ENCODE results near the gene CDH13.

DNA sequence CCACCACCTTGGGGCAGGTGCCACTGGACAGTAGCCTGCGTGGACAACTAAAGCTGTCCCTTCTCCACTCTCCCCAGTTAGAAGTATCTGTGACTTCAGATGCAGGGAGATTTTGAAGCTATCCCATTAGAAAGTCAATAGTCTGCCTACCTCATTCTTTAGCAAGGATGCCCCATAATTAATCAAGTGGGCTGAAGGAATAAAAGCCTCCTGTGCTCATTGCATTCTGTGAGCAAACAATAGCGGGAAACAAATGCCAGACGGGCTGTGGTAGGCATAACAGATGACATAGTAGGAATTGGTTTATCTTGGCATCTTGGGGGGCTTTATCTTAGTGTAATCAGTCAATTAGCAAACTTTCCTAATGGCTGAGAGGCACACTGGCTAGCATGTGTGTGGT, 1084.3 kb downstream of the CDH13 start:
- TF ChIP-seq EP300 (IDR thresholded peaks at IDR 0.05; ENCODE audit: borderline replicate concordance in 1 of 2, control insufficient read depth in 1 of 2, low read depth in 2 of 2, low read length in 2 of 2) (no peak), JUND (IDR thresholded peaks at IDR 0.05; ENCODE audit: low read depth, low read length) (no peak), REST (IDR thresholded peaks at IDR 0.05; ENCODE audit: low read depth, low read length) (no peak), PRDM15 (CRISPR knock-in tag; IDR thresholded peaks at IDR 0.05) (no peak), NFIC (IDR thresholded peaks at IDR 0.05; ENCODE audit: low read depth, low read length) (no peak), YY1 (IDR thresholded peaks at IDR 0.05; ENCODE audit: low read depth, low read length) (no peak), CEBPB (IDR thresholded peaks at IDR 0.05; ENCODE audit: borderline replicate concordance in 1 of 2, low read depth in 2 of 2, low read length in 2 of 2) (no peak), ZBTB33 (IDR thresholded peaks at IDR 0.05) (no peak)
- TF ChIP-seq, protein P1, sequence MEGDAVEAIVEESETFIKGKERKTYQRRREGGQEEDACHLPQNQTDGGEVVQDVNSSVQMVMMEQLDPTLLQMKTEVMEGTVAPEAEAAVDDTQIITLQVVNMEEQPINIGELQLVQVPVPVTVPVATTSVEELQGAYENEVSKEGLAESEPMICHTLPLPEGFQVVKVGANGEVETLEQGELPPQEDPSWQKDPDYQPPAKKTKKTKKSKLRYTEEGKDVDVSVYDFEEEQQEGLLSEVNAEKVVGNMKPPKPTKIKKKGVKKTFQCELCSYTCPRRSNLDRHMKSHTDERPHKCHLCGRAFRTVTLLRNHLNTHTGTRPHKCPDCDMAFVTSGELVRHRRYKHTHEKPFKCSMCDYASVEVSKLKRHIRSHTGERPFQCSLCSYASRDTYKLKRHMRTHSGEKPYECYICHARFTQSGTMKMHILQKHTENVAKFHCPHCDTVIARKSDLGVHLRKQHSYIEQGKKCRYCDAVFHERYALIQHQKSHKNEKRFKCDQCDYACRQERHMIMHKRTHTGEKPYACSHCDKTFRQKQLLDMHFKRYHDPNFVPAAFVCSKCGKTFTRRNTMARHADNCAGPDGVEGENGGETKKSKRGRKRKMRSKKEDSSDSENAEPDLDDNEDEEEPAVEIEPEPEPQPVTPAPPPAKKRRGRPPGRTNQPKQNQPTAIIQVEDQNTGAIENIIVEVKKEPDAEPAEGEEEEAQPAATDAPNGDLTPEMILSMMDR (IDR thresholded peaks at IDR 0.05 in 2 of 3, conservative IDR thresholded peaks at IDR 0.05 in 1 of 3; ENCODE audit: control insufficient read depth in 2 of 3, extremely low read depth in 1 of 3, insufficient read depth in 1 of 3, low read depth in 3 of 3, low read length in 3 of 3), result no peak
